K562 (cell line): Measurements from ENCODE around the gene GAB1.

Source experiments
- EWSR1 ChIP-seq: fragments of 450-650 bp; IDR thresholded peaks from 2 replicates; pipeline ENCODE4 v1.6.1; 2018; ENCODE audit warnings: borderline replicate concordance, mild to moderate bottlenecking, low read depth, moderate library complexity; ENCODE audit not compliant: partially characterized antibody
- GATAD2B ChIP-seq: fragments of 450-650 bp; IDR thresholded peaks from 2 replicates; pipeline ENCODE4 v1.6.1; 2017; ENCODE audit warnings: mild to moderate bottlenecking, borderline replicate concordance
- MAFF ChIP-seq: IDR thresholded peaks from 2 replicates; pipeline ENCODE4 v1.6.1; 2012; ENCODE audit warnings: low read length, improper control_type of control experiment
- TAF9B ChIP-seq: fragments of 450-650 bp; IDR thresholded peaks from 2 replicates; pipeline ENCODE4 v1.6.1; 2018; ENCODE audit warnings: mild to moderate bottlenecking; ENCODE audit not compliant: partially characterized antibody

GRCh38 chr4:143498021-143498420, 161.3 kb downstream of the GAB1 start:
- no peak for TF ChIP-seq EWSR1
- TF ChIP-seq MAFF = no peak
- TF ChIP-seq GATAD2B = no peak
- no peak for TF ChIP-seq TAF9B
